ENCODE data around the gene BRSK2. TPM values are rescaled to one million over a fixed set of nuclear protein-coding genes. Genes with fewer than 3 reads are reported as not detected.

Gene BRSK2
- total and polyA plus RNA-seq, 9 of the 15 experiments (the other 6 are each of a cell fraction or from before 2014, with no cell fraction given) = 0.06 to 0.52 (median 0.18) TPM; not detected in 5

GRCh38 chr11:1391165-1392075 is 1.7 kb downstream of the BRSK2 start (continued):
- TF ChIP-seq EHMT2 (IDR thresholded peaks at IDR 0.05) = no peak
- no peak for TF ChIP-seq RBM15 (IDR thresholded peaks at IDR 0.05; ENCODE audit: insufficient read depth, low read length)

GRCh38 chr11:1392111-1392510 is 2.4 kb downstream of the BRSK2 start:
- Histone ChIP-seq H4K20me1 (replicated peaks; ENCODE audit: control insufficient read depth, insufficient read depth, low read length) (0 out of 2 replicates have a peak, but pooled peaks cover 10% of the 10 kb centered on the region), H3K9me3 (replicated peaks; ENCODE audit: control insufficient read depth, insufficient read depth, low read depth, low read length) (no peaks in the 10 kb centered on the region), H3K9me1 (ENCODE audit: control insufficient read depth, insufficient read depth, low read length) (no peaks in the 10 kb centered on the region), H3K4me3 (no peak overlapping the region), H3K4me1 (replicated peaks in 1 of 2; ENCODE audit: control insufficient read depth in 2 of 2, insufficient read depth in 2 of 2, low read length in 2 of 2) (peaks cover 0 to 36% of the 10 kb centered on the region in 2 experiments; a peak in 2 of 5 replicates), H2AFZ (ENCODE audit: low read depth, low read length) (no peak overlapping the region), H3K27ac (ENCODE audit: extremely low read depth, low read depth, low read length) (no peak overlapping the region), H3K79me2 (ENCODE audit: control insufficient read depth, insufficient read depth, low read length) (no peaks in the 10 kb centered on the region), H3K36me3 (ENCODE audit: control insufficient read depth, insufficient read depth, low read length) (no peaks in the 10 kb centered on the region), H3K4me2 (ENCODE audit: insufficient read depth, low read length) (no peak overlapping the region), H3K27me3 (ENCODE audit: control insufficient read depth in 2 of 2, insufficient read depth in 2 of 2, low read length in 2 of 2) (peaks cover 3 to 45% of the 10 kb centered on the region in 2 experiments; a peak in 3 of 5 replicates), H3K9ac (ENCODE audit: insufficient read depth in 1 of 2, low read depth in 2 of 2, low read length in 2 of 2) (no peak overlapping the region)
- WGBS (ENCODE audit: insufficient coverage, low coverage, missing lambda C conversion rate) = 9% methylated on average over 12 of the region's 12 CpGs
- no TSS peak for BruUV-seq (replicated peaks)
- intact Hi-C loops (cut with micrococcal nuclease) = no loop called here
- POLR2A ChIA-PET = interaction anchor here (0.9 kb wide), 1 partner anchor 11 kb away, joined by 3 read pairs; no protein-coding TSS in a partner anchor
- ATAC-seq (no peak), FAIRE-seq (no peak), DNase-seq (ENCODE audit: extremely low read depth in 1 of 4, low spot score in 3 of 4) (no peak)
- TF ChIP-seq YBX1 (IDR thresholded peaks at IDR 0.05) (no peak), RBM25 (IDR thresholded peaks at IDR 0.05; ENCODE audit: low read depth, low read length, severe bottlenecking) (no peak), ZNF668 (CRISPR knock-in tag; IDR thresholded peaks at IDR 0.05) (no peak)
- in situ Hi-C loops (cut with MboI) = no loop called here
- CTCF ChIA-PET (ENCODE audit: low intra/inter-chr PET ratio) = no interaction called here

All from K562 (cell line).